ENCODE measurements around the gene CFAP97.

Gene CFAP97

DNA sequence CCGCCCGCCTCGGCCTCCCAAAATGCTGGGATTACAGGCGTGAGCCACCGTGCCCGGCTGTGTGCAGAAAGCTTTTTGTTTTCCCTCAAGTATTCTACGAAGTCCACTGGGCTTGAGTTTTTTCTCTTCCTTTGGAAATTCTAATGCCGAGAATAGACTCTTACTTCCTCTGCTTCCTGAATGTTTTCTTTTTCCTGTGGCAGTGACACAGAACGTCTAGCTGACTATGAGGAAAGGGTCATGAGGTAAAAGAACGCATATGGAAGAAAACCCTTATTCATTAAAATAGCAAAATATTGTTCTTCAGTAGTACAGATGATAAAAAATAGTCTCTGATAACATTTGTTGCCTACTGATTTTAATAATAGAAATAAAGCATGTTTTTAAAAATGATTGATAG, 65.6 kb downstream of the CFAP97 start:
- Histone ChIP-seq H3K4me3 (ENCODE audit: insufficient read depth, low read length, poor library complexity, severe bottlenecking) (no peak overlapping the region), H3K9me2 (replicated peaks; ENCODE audit: insufficient read depth, low read length) (no peaks in the 10 kb centered on the region)
- TF ChIP-seq EZH2phosphoT487 (conservative IDR thresholded peaks at IDR 0.05; ENCODE audit: low read length) = no peak
- TF ChIP-seq, protein P1, sequence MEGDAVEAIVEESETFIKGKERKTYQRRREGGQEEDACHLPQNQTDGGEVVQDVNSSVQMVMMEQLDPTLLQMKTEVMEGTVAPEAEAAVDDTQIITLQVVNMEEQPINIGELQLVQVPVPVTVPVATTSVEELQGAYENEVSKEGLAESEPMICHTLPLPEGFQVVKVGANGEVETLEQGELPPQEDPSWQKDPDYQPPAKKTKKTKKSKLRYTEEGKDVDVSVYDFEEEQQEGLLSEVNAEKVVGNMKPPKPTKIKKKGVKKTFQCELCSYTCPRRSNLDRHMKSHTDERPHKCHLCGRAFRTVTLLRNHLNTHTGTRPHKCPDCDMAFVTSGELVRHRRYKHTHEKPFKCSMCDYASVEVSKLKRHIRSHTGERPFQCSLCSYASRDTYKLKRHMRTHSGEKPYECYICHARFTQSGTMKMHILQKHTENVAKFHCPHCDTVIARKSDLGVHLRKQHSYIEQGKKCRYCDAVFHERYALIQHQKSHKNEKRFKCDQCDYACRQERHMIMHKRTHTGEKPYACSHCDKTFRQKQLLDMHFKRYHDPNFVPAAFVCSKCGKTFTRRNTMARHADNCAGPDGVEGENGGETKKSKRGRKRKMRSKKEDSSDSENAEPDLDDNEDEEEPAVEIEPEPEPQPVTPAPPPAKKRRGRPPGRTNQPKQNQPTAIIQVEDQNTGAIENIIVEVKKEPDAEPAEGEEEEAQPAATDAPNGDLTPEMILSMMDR (IDR thresholded peaks at IDR 0.05; ENCODE audit: insufficient read depth, low read length, poor library complexity, severe bottlenecking) = no peak

DNA sequence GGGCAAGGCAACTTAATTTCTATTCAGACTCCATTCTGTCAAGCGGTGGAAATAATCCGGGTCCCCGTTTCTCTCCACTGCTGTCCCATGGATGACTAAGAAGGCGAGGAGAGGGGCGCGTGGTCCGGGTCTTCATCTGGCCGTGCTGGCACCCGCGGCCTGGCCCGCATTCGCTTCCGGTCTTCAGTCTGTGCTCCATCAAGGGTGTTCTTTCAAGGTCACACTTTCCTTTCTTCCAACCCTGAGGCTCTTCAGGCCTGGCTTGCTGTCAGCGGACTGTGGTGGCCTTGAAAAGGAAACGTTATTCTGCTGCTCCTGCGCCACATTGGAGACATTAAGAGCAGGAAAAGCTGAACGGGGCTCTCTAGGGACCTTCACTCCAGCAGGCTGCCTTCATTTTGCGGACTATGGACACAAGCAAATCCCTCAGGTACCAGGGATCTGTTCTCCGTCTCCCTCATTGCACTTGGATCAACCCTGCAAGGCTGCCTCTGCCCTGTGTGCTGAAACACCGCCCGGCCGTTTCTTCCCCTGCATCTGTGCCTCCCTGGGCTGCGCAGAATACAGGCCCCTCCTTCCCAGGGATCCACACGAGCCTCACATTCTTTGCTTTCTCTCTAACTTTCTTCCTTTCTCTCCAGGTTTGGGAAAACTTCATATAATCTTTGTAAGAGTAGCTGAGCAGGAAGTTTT, 66.4 kb downstream of the CFAP97 start:
- H3F3A ChIP-seq (ENCODE audit: insufficient read depth) = 0 out of 2 replicates have a peak, but pooled peaks cover 5% of the 10 kb centered on the region
- no peaks in the 10 kb centered on the region for H3K9me2 ChIP-seq (replicated peaks; ENCODE audit: insufficient read depth, low read length)
- no peaks in the 10 kb centered on the region for H4K20me1 ChIP-seq (ENCODE audit: low read depth, low read length)
- no peaks in the 10 kb centered on the region for H3K27me3 ChIP-seq (ENCODE audit: low read length)
- H3K27ac ChIP-seq (ENCODE audit: low read depth, low read length) = no peak overlapping the region
- no peaks in the 10 kb centered on the region for H3K79me2 ChIP-seq (ENCODE audit: insufficient read depth, low read length)
- TF ChIP-seq, protein P1 (IDR thresholded peaks at IDR 0.05; ENCODE audit: insufficient read depth, low read length, poor library complexity, severe bottlenecking) = no peak
- TF ChIP-seq EZH2phosphoT487 (conservative IDR thresholded peaks at IDR 0.05; ENCODE audit: low read length) = no peak
- H2AFZ ChIP-seq (ENCODE audit: low read depth, low read length, severe bottlenecking) = no peak overlapping the region
- H3K9me3 ChIP-seq (ENCODE audit: insufficient read depth, low read length) = no peaks in the 10 kb centered on the region
- H3K36me3 ChIP-seq (ENCODE audit: low read length) = 0 out of 2 replicates have a peak, but pooled peaks cover 3% of the 10 kb centered on the region
- no peak overlapping the region for H3K4me3 ChIP-seq (ENCODE audit: insufficient read depth, low read length, poor library complexity, severe bottlenecking)
- no peak overlapping the region for H3K9ac ChIP-seq (ENCODE audit: low read length)
- H3K4me2 ChIP-seq (ENCODE audit: low read depth, low read length, poor library complexity, severe bottlenecking) = no peak overlapping the region

More for the DNA sequence above, 65.6 kb downstream of the CFAP97 start:
- Histone ChIP-seq H4K20me1 (ENCODE audit: low read depth, low read length) (no peaks in the 10 kb centered on the region), H3K27ac (ENCODE audit: low read depth, low read length) (no peak overlapping the region), H2AFZ (ENCODE audit: low read depth, low read length, severe bottlenecking) (no peak overlapping the region), H3K9ac (ENCODE audit: low read length) (no peak overlapping the region), H3K4me2 (ENCODE audit: low read depth, low read length, poor library complexity, severe bottlenecking) (no peak overlapping the region), H3K27me3 (ENCODE audit: low read length) (no peaks in the 10 kb centered on the region), H3F3A (ENCODE audit: insufficient read depth) (0 out of 2 replicates have a peak, but pooled peaks cover 5% of the 10 kb centered on the region), H3K79me2 (ENCODE audit: insufficient read depth, low read length) (no peaks in the 10 kb centered on the region), H3K9me3 (ENCODE audit: insufficient read depth, low read length) (no peaks in the 10 kb centered on the region), H3K36me3 (ENCODE audit: low read length) (0 out of 2 replicates have a peak, but pooled peaks cover 3% of the 10 kb centered on the region)

DNA sequence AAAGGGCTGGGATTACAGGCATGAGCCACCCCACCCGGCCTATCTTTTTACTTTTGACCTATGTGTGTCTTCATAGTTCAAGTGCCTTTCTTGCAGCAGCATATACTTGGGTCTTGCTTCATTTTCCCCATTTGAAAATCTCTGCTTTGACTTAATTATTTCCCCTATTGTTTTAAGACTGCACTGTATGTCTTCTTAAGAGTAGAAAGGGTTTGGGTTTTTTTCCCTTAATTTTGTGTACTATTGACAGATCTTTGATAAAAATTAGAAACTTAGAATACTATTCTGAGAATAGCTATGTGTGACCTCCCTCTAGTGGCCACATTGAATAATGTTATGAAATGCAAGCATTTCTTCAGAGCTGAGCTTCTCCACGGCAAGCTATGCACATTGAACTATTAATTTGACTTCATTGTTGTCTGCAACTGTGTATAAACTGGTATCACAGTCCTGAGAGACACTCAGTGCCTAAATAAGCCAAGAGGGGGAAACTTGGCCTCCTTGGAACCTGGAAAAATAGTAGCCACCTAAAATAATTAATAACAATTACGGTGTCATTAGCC, 69.4 kb downstream of the CFAP97 start:
- TF ChIP-seq, protein P1 (IDR thresholded peaks at IDR 0.05; ENCODE audit: insufficient read depth, low read length, poor library complexity, severe bottlenecking) = peak; percentile 85
- no peak for TF ChIP-seq EZH2phosphoT487 (conservative IDR thresholded peaks at IDR 0.05; ENCODE audit: low read length)
- no peaks in the 10 kb centered on the region for H3K9me3 ChIP-seq (ENCODE audit: insufficient read depth, low read length)
- no peak overlapping the region for H3K4me3 ChIP-seq (ENCODE audit: insufficient read depth, low read length, poor library complexity, severe bottlenecking)

More for the DNA sequence above, 69.4 kb downstream of the CFAP97 start:
- H3K9ac ChIP-seq (ENCODE audit: low read length) = no peak overlapping the region
- H3K4me2 ChIP-seq (ENCODE audit: low read depth, low read length, poor library complexity, severe bottlenecking) = no peak overlapping the region
- H3K9me2 ChIP-seq (replicated peaks; ENCODE audit: insufficient read depth, low read length) = no peaks in the 10 kb centered on the region
- H3K36me3 ChIP-seq (ENCODE audit: low read length) = no peaks in the 10 kb centered on the region
- H4K20me1 ChIP-seq (ENCODE audit: low read depth, low read length) = no peaks in the 10 kb centered on the region
- H3K27ac ChIP-seq (ENCODE audit: low read depth, low read length) = no peak overlapping the region
- H2AFZ ChIP-seq (ENCODE audit: low read depth, low read length, severe bottlenecking) = no peak overlapping the region
- no peaks in the 10 kb centered on the region for H3K79me2 ChIP-seq (ENCODE audit: insufficient read depth, low read length)
- H3F3A ChIP-seq (ENCODE audit: insufficient read depth) = no peaks in the 10 kb centered on the region
- H3K27me3 ChIP-seq (ENCODE audit: low read length) = no peaks in the 10 kb centered on the region

All from SU-DHL-6 (cell line).